ENCODE results near the gene ACSS3. TPM values are rescaled to one million over a fixed set of nuclear protein-coding genes. Genes with fewer than 3 reads are reported as not detected.

Gene ACSS3
- total and polyA plus RNA-seq, 2 of the 8 experiments (the other 6 are each of a cell fraction or from before 2014, with no cell fraction given): 14.4 to 24.0 TPM

DNA sequence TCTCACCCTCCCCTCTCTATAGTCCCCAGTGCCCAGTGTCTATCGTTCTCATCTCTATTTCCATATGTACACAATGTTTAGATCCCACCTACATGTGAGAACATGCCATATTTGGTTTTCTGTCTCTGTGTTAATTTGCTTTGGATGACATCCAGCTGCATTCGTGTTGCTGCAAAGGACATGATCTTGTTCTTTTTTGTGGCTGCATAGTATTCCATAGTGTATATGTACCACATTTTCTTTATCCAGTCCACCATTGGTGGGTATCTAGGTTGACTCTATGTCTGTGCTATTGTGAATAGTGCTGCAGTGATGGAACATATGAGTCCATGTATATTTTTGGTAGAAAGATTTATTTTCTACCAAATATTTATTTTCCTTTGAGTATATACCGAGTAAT lies 45.7 kb downstream of the ACSS3 start:
- Histone ChIP-seq H3K4me2 (ENCODE audit: insufficient read depth in 1 of 2, low read depth in 2 of 2, low read length in 2 of 2) (no peak overlapping the region), H2BK120ac (replicated peaks; ENCODE audit: low read depth, low read length) (no peak overlapping the region), H3K23me2 (ENCODE audit: low read depth, low read length) (no peaks in the 10 kb centered on the region; the same call in 1 of the 2 replicates), H3K27ac (ENCODE audit: low read depth, low read length) (no peak overlapping the region), H2BK20ac (ENCODE audit: low read length) (no peak overlapping the region), H2BK12ac (ENCODE audit: low read depth, low read length) (no peak overlapping the region), H3K79me1 (ENCODE audit: low read depth, low read length) (no peaks in the 10 kb centered on the region), H3K79me2 (ENCODE audit: control insufficient read depth in 1 of 2, insufficient read depth in 2 of 2, low read length in 2 of 2) (no peaks in the 10 kb centered on the region; a peak in 1 of 4 replicates), H3K56ac (replicated peaks; ENCODE audit: insufficient read length, low read depth, low read length) (no peak overlapping the region), H3K23ac (ENCODE audit: insufficient read length) (no peak overlapping the region), H2AK5ac (ENCODE audit: low read depth, low read length) (no peak overlapping the region), H3K27me3 (replicated peaks in 1 of 4; ENCODE audit: control insufficient read depth in 3 of 4, extremely low read depth in 1 of 4, insufficient read depth in 3 of 4, low read length in 3 of 4) (no peaks in the 10 kb centered on the region), H2BK5ac (ENCODE audit: low read depth, low read length) (no peak overlapping the region), H3K9me3 (ENCODE audit: insufficient read depth in 2 of 2, low read depth in 1 of 2, low read length in 1 of 2) (peaks cover 3 to 4% of the 10 kb centered on the region in 2 experiments; a peak in 1 of 4 replicates), H3K4me1 (replicated peaks in 1 of 4; ENCODE audit: control insufficient read depth in 3 of 4, insufficient read depth in 4 of 4, low read length in 3 of 4) (no peaks in the 10 kb centered on the region), H3K36me3 (ENCODE audit: control insufficient read depth in 2 of 4, insufficient read depth in 4 of 4, low read length in 3 of 4) (peaks cover 0 to 6% (median 1%) of the 10 kb centered on the region in 4 experiments; a peak in 3 of 8 replicates), H2BK15ac (ENCODE audit: low read length) (no peak overlapping the region), H3K4me3 (ENCODE audit: extremely low read depth in 1 of 4, insufficient read depth in 2 of 4, low read depth in 3 of 4, low read length in 4 of 4) (no peak overlapping the region), H3K4ac (replicated peaks; ENCODE audit: insufficient read length, low read depth, low read length) (no peak overlapping the region), H2AFZ (ENCODE audit: low read length) (no peak overlapping the region), H3K14ac (ENCODE audit: insufficient read length) (no peak overlapping the region), H4K8ac (ENCODE audit: extremely low read depth, insufficient read depth, low read length) (no peak overlapping the region), H3K9ac (replicated peaks in 1 of 4; ENCODE audit: extremely low read depth in 1 of 4, low read depth in 3 of 4, low read length in 3 of 4) (no peak overlapping the region), H4K20me1 (replicated peaks in 1 of 2; ENCODE audit: control insufficient read depth in 1 of 2, insufficient read depth in 2 of 2, low read length in 2 of 2) (no peaks in the 10 kb centered on the region), H4K5ac (ENCODE audit: insufficient read length, low read depth, low read length) (no peak overlapping the region), H3K18ac (ENCODE audit: extremely low read depth, low read length) (no peak overlapping the region), H4K91ac (replicated peaks; ENCODE audit: insufficient read length, low read length) (no peak overlapping the region)
- DNase-seq (ENCODE audit: low read depth in 1 of 2, low spot score in 2 of 2): no peak
- POLR2A ChIA-PET (ENCODE audit: partially characterized antibody): no interaction called here
- CTCF ChIA-PET (ENCODE audit: partially characterized antibody): no interaction called here
- WGBS, 2 experiments (ENCODE audit: extremely low coverage in 1 of 2, insufficient coverage in 1 of 2, insufficient read length in 1 of 2, insufficient replicate concordance in 2 of 2, low coverage in 1 of 2, low lambda C conversion rate in 2 of 2, missing lambda C conversion rate in 1 of 2): 91% methylated on average over 3 of the region's 3 CpGs; no CpG with 5 or more reads in 1 of the 2 experiments
- TF ChIP-seq, protein P1, sequence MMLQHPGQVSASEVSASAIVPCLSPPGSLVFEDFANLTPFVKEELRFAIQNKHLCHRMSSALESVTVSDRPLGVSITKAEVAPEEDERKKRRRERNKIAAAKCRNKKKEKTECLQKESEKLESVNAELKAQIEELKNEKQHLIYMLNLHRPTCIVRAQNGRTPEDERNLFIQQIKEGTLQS (IDR thresholded peaks at IDR 0.05; ENCODE audit: insufficient read depth, low read depth, low read length): no peak
- TF ChIP-seq KDM1A (IDR thresholded peaks at IDR 0.05; ENCODE audit: borderline replicate concordance, low read length): peak; percentile 57; the same call in 1 of the 2 replicates
- FAIRE-seq: no peak

All from H1 (cell line).